ENCODE measurements around the gene CAPN8.

- TF ChIP-seq USF1 (IDR thresholded peaks at IDR 0.05) (no peak), CREB1 (IDR thresholded peaks at IDR 0.05; ENCODE audit: low read depth) (no peak), RAD21 (IDR thresholded peaks at IDR 0.05; ENCODE audit: low read depth) (no peak), REST (IDR thresholded peaks at IDR 0.05; ENCODE audit: low read depth) (no peak), MAX (IDR thresholded peaks at IDR 0.05) (0 out of 2 replicates have a peak, but pooled peaks have one; percentile 27), FOXM1 (IDR thresholded peaks at IDR 0.05; ENCODE audit: borderline replicate concordance, low read depth) (no peak), TCF12 (IDR thresholded peaks at IDR 0.05; ENCODE audit: low read depth) (peak; percentile 52), YY1 (IDR thresholded peaks at IDR 0.05; ENCODE audit: low read depth) (no peak), EP300 (IDR thresholded peaks at IDR 0.05; ENCODE audit: borderline replicate concordance) (peak; percentile 69; the same call in 1 of the 2 replicates), CEBPB (IDR thresholded peaks at IDR 0.05) (no peak), ZBTB7A (IDR thresholded peaks at IDR 0.05; ENCODE audit: low read depth) (peak; percentile 52; the same call in 1 of the 2 replicates), NFIC (IDR thresholded peaks at IDR 0.05) (peak; percentile 12; the same call in 1 of the 2 replicates), TAF1 (IDR thresholded peaks at IDR 0.05; ENCODE audit: low read depth) (no peak), TEAD4 (IDR thresholded peaks at IDR 0.05) (peak; percentile 46)
Measured at GRCh38 chr1:223700942-223701637, 35.6 kb upstream of the CAPN8 start.

All from Ishikawa (cell line).